Smooth muscle cell (in vitro differentiated cells): ENCODE data around the gene ATP11C. TPM values are rescaled to one million over a fixed set of nuclear protein-coding genes. Genes with fewer than 3 reads are reported as not detected.

Source experiments
- DNase-seq: peaks from one replicate; lab custom pipeline; 2025; ENCODE audit not compliant: unreplicated experiment; lab: John Stamatoyannopoulos, UW
- H2AFZ ChIP-seq: fragments of 200-600 bp; sonication (generic); 2 replicates; pipeline ENCODE4 v1.6.0; 2016; ENCODE audit warnings: antibody characterized with exemption, low read depth, mild to moderate bottlenecking
- H3F3A ChIP-seq: fragments of 200-600 bp; sonication (generic); 2 replicates; pipeline ENCODE4 v1.6.0; 2017; ENCODE audit warnings: antibody characterized with exemption, low read depth
- H3K27ac ChIP-seq: fragments of 200-600 bp; sonication (generic); 2 replicates; pipeline ENCODE4 v1.5.1; 2016; ENCODE audit warnings: low read depth, mild to moderate bottlenecking
- H3K27me3 ChIP-seq: fragments of 200-600 bp; sonication (generic); 2 replicates; pipeline ENCODE4 v1.6.1; 2016; ENCODE audit warnings: low read depth, mild to moderate bottlenecking
- H3K36me3 ChIP-seq: fragments of 200-600 bp; sonication (generic); 2 replicates; pipeline ENCODE4 v1.5.1; 2016; ENCODE audit warnings: low read depth
- H3K4me1 ChIP-seq: fragments of 200-600 bp; sonication (generic); 2 replicates; pipeline ENCODE4 v1.5.1; 2016; ENCODE audit warnings: low read depth
- H3K4me2 ChIP-seq: fragments of 200-600 bp; sonication (generic); 2 replicates; pipeline ENCODE4 v1.6.0; 2016; ENCODE audit warnings: mild to moderate bottlenecking
- H3K4me3 ChIP-seq: fragments of 200-600 bp; sonication (generic); 2 replicates; pipeline ENCODE4 v1.5.1; 2016; ENCODE audit warnings: mild to moderate bottlenecking
- H3K79me2 ChIP-seq: fragments of 200-600 bp; sonication (generic); 2 replicates; pipeline ENCODE4 v1.6.0; 2016; ENCODE audit warnings: low read depth, mild to moderate bottlenecking
- H3K9ac ChIP-seq: fragments of 200-600 bp; sonication (generic); 2 replicates; pipeline ENCODE4 v1.6.0; 2016; ENCODE audit warnings: low read depth
- H3K9me3 ChIP-seq: fragments of 200-600 bp; sonication (generic); replicated peaks from 2 replicates; pipeline ENCODE4 v1.5.1; 2016; ENCODE audit warnings: low read depth
- H4K20me1 ChIP-seq: fragments of 200-600 bp; sonication (generic); 2 replicates; pipeline ENCODE4 v1.6.0; 2016; ENCODE audit warnings: low read depth
- WGBS: methylation state at CpG from one replicate; pipeline ENCODE4 v1.1.7; 2016; ENCODE audit warnings: low lambda C conversion rate; 5-methylcytosine and 5-hydroxymethylcytosine counted together
- polyA plus RNA-seq: library from polyadenylated mRNA; unstranded; fragments of >200 nt; fragmentation: Nextera tagmentation; extraction: Ambion mirVana; gene quantifications from 2 replicates; pipeline ENCODE4 v1.2.1, GENCODE V29; 2016
- total RNA-seq: library from RNA; depleted of rRNA; stranded (reverse); fragments of >200 nt; gene quantifications from 2 replicates; pipeline ENCODE4 v1.2.3, GENCODE V29; 2014
- TF ChIP-seq, protein P1 (sequence below): fragments of 200-600 bp; sonication (generic); IDR thresholded peaks from 2 replicates; pipeline ENCODE4 v1.5.1; 2017; ENCODE audit warnings: borderline replicate concordance, mild to moderate bottlenecking, antibody characterized with exemption; ENCODE audit not compliant: insufficient read depth, poor library complexity, severe bottlenecking

Gene ATP11C
- total and polyA plus RNA-seq, 2 experiments from 2014 or later = 3.2 to 17.1 TPM

DNA sequence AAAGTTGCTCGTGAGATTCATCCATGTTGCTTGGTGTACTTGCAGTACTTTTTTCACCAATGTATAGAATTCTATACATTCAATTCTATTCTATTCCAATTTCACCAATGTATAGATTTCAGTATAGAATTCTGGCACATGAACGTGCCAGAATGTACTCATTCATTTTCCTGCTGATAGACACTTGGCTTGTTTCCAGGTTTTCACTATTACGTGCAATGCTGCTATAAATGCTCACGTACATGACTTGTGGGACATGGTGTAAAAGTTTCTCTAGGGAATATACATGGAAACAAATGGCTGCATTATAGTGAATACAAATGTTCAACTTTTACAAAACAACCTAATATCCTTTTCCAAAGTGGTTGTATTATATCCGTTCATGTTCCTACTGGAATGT lies 39.3 kb upstream of the ATP11C start:
- no peak overlapping the region for H3K4me3 ChIP-seq
- no peaks in the 10 kb centered on the region for H3F3A ChIP-seq
- no peak overlapping the region for H3K9ac ChIP-seq
- DNase-seq = no peak
- H3K36me3 ChIP-seq = no peaks in the 10 kb centered on the region
- no peaks in the 10 kb centered on the region for H3K9me3 ChIP-seq
- H3K27me3 ChIP-seq = peaks cover 22% of the 10 kb centered on the region
- no peaks in the 10 kb centered on the region for H3K4me1 ChIP-seq
- H3K79me2 ChIP-seq = no peaks in the 10 kb centered on the region
- no peak overlapping the region for H2AFZ ChIP-seq
- TF ChIP-seq, protein P1, sequence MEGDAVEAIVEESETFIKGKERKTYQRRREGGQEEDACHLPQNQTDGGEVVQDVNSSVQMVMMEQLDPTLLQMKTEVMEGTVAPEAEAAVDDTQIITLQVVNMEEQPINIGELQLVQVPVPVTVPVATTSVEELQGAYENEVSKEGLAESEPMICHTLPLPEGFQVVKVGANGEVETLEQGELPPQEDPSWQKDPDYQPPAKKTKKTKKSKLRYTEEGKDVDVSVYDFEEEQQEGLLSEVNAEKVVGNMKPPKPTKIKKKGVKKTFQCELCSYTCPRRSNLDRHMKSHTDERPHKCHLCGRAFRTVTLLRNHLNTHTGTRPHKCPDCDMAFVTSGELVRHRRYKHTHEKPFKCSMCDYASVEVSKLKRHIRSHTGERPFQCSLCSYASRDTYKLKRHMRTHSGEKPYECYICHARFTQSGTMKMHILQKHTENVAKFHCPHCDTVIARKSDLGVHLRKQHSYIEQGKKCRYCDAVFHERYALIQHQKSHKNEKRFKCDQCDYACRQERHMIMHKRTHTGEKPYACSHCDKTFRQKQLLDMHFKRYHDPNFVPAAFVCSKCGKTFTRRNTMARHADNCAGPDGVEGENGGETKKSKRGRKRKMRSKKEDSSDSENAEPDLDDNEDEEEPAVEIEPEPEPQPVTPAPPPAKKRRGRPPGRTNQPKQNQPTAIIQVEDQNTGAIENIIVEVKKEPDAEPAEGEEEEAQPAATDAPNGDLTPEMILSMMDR = no peak
- 82% methylated on average over 5 of the region's 5 CpGs for WGBS
- no peaks in the 10 kb centered on the region for H4K20me1 ChIP-seq
- no peak overlapping the region for H3K4me2 ChIP-seq
- H3K27ac ChIP-seq = no peak overlapping the region

DNA sequence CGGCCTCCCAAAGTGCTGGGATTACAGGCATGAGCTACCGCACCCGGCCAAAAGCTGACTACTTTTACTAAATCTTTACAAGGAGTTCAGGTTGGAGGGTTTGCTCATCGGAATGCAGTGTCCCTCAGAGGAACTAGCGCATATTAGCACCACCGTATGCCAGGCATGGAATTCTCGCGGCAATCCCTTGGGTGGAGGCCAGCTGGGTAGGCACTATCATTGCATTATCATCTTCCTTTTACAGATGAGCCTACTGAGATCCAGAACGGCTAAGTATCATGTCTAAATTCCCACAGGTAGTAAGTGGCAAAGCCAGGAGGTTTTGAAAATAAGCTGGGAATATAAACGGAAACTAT lies 38.5 kb upstream of the ATP11C start:
- H3K27me3 ChIP-seq = peaks cover 22% of the 10 kb centered on the region
- H3K9me3 ChIP-seq = no peaks in the 10 kb centered on the region
- H3K4me2 ChIP-seq = no peak overlapping the region
- H3F3A ChIP-seq = no peaks in the 10 kb centered on the region
- no peaks in the 10 kb centered on the region for H3K36me3 ChIP-seq
- WGBS = 64% methylated on average over 10 of the region's 10 CpGs
- H3K79me2 ChIP-seq = no peaks in the 10 kb centered on the region
- no peak overlapping the region for H2AFZ ChIP-seq
- H3K4me1 ChIP-seq = no peaks in the 10 kb centered on the region
- TF ChIP-seq, protein P1 = no peak
- no peak overlapping the region for H3K4me3 ChIP-seq
- no peak overlapping the region for H3K9ac ChIP-seq
- H4K20me1 ChIP-seq = no peaks in the 10 kb centered on the region
- H3K27ac ChIP-seq = no peak overlapping the region
- DNase-seq = no peak

DNA sequence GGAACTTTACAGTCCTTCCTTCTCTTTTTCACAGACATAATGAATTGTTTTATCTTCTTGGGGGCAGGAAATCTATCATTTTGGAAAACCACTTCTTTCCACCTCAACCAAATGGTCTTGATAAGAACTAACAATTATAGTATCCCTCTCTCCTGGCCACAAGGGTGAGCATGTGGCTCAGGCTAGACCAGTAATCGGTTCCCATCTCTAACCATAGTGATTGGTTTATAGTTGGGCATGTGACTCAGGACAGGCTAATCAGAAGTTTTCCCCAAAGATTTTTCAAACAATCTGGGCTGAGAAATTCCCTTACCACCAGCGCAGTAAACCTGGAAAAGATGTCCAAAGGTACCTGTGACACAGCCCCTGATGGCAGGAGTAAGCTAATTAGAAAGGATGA lies 36.4 kb upstream of the ATP11C start:
- Histone ChIP-seq H3K27ac (no peak overlapping the region), H3K9me3 (no peaks in the 10 kb centered on the region), H3K36me3 (no peaks in the 10 kb centered on the region), H3K4me2 (no peak overlapping the region), H3K9ac (no peak overlapping the region), H3K4me3 (no peak overlapping the region), H4K20me1 (no peaks in the 10 kb centered on the region), H3F3A (no peaks in the 10 kb centered on the region), H3K4me1 (no peaks in the 10 kb centered on the region), H2AFZ (no peak overlapping the region), H3K27me3 (peaks cover 22% of the 10 kb centered on the region), H3K79me2 (no peaks in the 10 kb centered on the region)
- TF ChIP-seq, protein P1 = no peak
- DNase-seq = no peak
- 66% methylated on average over 2 of the region's 2 CpGs for WGBS

DNA sequence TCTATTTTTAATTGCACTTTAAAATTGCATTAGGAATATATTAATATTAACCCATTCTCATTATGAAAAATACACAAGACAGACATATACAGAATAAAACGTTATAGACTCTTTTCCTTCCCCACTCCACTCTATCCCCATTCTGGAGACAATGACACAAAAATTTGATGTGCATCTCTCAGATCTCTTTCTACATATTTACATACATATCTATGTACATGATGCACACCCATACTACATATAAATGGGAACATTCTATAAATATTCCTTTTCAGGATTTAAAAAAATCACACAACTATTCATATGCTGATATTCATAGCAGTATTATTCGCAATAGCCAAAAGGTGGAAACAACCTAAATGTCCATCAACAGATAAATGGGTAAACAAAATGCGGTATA lies 34.9 kb upstream of the ATP11C start:
- no peaks in the 10 kb centered on the region for H3K36me3 ChIP-seq
- DNase-seq = no peak
- H3F3A ChIP-seq = no peaks in the 10 kb centered on the region
- WGBS = 63% methylated on average over 3 of the region's 3 CpGs
- H2AFZ ChIP-seq = no peak overlapping the region
- H3K4me3 ChIP-seq = no peak overlapping the region
- H3K27ac ChIP-seq = no peak overlapping the region
- peaks cover 22% of the 10 kb centered on the region for H3K27me3 ChIP-seq
- TF ChIP-seq, protein P1 = no peak
- H3K9me3 ChIP-seq = no peaks in the 10 kb centered on the region
- H3K4me1 ChIP-seq = no peaks in the 10 kb centered on the region
- H4K20me1 ChIP-seq = no peaks in the 10 kb centered on the region
- H3K4me2 ChIP-seq = no peak overlapping the region
- H3K9ac ChIP-seq = no peak overlapping the region
- H3K79me2 ChIP-seq = no peaks in the 10 kb centered on the region
